ENCODE data around the gene TRMT11.

DNA sequence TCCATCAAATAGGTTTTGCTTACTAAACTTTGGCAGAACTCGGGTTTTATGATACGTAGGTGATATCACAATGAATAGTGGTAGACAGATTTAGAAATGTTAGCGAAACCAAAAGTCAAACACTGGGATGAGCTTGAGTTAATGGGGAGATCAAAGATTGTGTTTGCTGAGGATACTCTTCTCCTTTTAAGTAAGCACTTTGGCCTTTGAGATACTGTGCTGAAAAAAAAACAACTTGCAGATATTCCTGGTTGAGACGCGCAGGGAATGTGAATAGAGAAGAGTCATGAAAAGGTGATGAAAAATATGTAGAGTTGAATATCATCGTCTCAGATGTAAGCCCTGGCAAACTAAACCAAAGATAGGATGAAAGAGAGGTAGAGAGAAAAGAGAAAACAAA is 48.3 kb downstream of the TRMT11 start:
- TF ChIP-seq EP300 (IDR thresholded peaks at IDR 0.05) = no peak
- TF ChIP-seq, protein P1, sequence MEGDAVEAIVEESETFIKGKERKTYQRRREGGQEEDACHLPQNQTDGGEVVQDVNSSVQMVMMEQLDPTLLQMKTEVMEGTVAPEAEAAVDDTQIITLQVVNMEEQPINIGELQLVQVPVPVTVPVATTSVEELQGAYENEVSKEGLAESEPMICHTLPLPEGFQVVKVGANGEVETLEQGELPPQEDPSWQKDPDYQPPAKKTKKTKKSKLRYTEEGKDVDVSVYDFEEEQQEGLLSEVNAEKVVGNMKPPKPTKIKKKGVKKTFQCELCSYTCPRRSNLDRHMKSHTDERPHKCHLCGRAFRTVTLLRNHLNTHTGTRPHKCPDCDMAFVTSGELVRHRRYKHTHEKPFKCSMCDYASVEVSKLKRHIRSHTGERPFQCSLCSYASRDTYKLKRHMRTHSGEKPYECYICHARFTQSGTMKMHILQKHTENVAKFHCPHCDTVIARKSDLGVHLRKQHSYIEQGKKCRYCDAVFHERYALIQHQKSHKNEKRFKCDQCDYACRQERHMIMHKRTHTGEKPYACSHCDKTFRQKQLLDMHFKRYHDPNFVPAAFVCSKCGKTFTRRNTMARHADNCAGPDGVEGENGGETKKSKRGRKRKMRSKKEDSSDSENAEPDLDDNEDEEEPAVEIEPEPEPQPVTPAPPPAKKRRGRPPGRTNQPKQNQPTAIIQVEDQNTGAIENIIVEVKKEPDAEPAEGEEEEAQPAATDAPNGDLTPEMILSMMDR (IDR thresholded peaks at IDR 0.05) = no peak

Data from ovary (tissue), 3 donors.